ENCODE results near the gene HMCN2.

Gene HMCN2

DNA sequence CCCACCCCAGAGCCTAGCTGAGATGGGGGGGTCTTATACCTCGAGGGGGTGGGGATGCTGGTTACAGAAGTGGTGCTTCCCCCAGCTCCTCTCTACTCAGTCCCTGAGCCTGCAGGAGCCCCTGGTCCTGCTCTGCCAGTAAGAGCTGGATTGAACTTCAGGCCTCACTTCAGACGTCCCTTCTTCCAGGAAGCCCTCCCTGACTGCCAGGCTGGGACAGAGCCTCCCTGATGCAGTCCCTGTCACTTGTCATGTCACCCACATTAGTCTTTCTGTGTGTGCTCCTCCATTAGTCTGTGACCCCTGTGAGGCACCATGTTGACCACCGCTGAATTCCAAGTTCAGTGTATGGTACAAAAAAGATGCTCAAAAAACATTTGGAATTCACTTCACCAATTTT lies 100.5 kb downstream of the HMCN2 start:
- no peak for DNase-seq (ENCODE audit: low read depth)

DNA sequence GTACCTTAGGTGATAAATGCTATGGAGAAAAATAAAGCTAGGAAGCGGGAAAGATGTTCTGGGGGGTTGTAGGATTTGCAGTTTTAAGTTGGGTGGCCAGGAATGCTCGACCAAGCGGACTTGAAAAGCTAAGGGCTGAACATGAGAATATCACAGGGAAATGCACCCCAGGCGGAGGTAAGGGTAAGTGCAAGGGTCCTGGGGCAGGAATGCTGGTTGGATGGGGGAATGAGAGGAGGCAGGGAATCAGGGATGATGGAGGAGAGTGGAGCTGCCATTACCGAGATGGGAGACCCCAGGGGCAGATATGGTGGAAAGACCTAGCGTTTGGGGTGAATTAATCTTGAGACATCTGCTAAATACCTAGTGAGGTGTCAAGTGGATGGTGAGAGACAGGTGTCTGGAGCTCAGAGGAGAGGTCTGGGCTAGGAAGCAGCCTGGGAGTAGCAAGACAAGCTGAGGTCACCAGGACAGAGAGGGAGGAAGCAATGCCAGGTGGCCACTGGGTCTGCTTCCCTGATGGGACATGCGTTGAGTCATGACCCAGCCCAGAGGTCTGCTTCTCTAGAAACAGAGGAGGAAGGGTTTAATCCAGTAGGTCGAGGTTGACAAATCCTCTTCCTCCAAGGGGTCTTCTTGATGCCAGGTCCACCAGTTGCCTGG lies 101.5 kb downstream of the HMCN2 start:
- DNase-seq (ENCODE audit: low read depth) = no peak

DNA sequence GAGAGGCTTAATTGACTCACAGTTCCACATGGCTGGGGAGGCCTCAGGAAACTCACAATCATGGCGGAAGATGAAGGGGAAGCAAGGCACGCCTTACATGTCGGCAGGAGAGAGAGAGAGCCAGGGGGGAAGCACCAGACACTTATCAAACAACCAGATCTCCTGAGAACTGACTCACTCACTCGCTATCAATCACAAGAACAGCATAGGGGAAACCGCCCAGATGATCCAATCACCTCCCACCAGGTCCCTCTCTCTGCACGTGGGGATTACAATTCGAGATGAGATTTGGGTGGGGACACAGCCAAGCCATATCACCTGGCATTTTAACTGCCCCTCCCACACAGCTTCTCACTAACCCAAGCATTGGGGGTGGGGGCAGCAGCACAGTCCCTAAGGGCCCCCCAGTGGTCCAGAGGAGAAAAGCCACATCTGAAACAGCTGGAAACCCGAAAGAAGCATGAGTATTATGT lies 103.1 kb downstream of the HMCN2 start:
- no peak for DNase-seq (ENCODE audit: low read depth)

DNA sequence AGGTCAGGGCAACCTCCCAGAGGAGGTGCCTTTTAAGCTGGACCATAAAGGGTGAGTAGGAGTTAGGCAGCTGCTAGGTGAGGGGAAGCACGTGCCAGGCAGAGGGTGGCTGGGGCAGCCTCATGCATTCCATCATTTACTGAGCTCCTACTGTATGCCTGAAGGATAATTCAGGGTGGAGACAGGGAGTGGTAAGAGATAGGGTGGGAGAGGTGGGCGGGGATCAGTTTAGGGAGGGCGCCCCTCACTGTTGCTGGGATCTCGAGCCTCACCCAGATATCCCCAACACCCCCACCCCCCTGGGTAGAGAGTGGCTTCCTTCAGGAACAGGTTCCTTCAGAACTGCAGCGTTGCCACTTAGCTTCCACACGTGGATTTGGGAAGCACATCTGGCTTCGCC lies 104.7 kb downstream of the HMCN2 start:
- no peak for DNase-seq (ENCODE audit: low read depth)

DNA sequence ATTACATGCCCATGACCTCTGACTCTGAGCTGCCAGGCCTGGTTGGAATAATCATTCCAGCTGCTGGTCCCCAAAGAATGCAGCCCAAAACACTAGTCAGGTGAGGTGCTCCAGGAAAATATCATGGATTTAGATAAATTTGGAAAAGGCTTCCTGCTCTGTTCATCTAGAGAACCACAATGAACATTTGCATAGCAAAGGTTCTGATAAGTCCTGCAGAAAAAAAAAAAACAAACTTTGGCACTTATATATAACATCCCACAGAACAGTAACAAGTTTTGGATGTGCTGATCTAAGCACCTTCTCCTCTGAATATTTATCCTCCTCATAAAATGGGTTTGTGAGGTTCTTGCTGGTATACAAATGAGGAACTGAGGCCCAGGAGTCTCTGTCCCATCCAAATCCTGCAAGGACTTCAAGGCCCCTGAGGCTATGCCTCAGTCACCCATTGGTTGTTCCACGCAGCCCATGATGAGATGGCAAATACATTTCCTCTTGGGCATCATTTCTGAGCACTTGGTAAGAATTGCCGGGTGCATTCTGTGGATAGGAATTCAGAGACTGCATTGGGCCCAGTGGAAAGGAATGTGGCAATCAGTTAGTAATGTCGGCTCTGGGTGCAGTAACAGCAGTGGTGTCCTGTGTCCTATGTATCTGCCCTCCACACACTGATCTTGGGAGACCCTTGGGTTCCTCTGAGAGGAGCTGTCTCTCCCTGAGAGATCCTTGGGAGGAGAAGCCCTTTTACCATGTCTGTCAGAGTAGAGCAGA lies 105.8 kb downstream of the HMCN2 start:
- DNase-seq (ENCODE audit: low read depth) = no peak

DNA sequence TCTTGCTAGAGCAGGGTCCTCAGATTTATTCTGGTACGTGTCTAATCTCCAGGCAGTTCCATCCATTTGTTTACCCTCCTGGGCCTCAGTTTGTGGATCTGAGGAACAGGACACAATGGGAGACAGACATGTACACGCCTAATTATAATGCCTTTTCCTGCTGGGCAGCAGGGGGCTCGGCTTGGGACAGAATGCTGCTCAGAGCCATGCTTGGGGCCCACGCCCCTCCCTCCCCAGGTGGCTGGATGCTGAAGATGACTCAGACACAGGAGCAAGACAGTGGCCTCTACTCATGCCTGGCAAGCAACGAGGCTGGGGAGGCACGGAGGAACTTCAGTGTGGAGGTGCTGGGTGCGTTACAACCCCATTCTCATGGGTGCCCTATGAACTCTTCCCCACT lies 106.5 kb downstream of the HMCN2 start:
- DNase-seq (ENCODE audit: low read depth) = no peak

DNA sequence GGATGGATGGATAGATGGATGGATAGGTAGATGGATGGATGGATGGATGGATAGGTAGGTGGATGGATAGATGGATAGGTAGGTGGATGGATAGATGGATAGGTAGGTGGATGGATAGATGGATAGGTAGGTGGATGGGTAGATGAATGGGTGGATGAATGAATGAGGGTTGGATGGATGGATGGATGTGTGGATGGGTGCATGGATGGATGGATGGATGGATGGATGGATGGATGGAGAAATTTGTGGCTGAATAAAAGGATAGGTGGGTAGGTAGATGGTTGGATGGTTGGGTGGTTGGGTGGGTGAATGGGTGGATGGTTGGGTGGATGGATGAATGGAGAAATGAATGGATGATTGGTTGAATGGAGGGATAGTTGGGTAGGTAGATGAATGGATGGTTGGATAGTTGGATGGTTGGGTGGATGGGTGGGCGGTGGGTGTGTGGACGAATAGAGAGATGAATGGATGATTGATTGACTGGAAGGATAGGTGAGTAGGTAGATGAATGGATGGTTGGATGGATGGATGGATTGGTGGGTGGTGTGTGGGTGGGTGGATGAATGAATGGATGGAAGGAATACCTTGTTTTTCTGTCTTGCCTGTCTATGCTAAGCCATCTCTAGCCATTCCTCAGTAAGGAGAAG lies 108.2 kb downstream of the HMCN2 start:
- DNase-seq (ENCODE audit: low read depth) = no peak

DNA sequence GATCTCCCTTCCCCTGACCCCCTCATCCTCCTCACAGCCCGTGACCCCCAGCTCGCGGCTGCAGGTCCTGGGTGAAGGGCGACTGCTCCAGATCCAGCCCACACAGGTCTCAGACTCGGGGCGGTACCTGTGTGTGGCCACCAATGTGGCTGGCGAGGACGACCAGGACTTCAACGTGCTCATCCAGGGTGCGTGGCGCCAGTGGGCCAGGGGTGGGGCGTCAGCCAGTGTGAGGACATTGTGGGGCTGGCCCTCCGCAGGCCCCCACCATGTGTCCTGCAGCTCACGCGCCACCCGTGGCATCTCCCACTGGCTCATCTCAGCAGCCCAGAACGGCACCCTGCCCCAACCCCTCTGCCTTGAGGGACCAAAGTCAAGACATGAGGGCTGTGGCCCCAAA lies 112.1 kb downstream of the HMCN2 start:
- DNase-seq (ENCODE audit: low read depth) = no peak

DNA sequence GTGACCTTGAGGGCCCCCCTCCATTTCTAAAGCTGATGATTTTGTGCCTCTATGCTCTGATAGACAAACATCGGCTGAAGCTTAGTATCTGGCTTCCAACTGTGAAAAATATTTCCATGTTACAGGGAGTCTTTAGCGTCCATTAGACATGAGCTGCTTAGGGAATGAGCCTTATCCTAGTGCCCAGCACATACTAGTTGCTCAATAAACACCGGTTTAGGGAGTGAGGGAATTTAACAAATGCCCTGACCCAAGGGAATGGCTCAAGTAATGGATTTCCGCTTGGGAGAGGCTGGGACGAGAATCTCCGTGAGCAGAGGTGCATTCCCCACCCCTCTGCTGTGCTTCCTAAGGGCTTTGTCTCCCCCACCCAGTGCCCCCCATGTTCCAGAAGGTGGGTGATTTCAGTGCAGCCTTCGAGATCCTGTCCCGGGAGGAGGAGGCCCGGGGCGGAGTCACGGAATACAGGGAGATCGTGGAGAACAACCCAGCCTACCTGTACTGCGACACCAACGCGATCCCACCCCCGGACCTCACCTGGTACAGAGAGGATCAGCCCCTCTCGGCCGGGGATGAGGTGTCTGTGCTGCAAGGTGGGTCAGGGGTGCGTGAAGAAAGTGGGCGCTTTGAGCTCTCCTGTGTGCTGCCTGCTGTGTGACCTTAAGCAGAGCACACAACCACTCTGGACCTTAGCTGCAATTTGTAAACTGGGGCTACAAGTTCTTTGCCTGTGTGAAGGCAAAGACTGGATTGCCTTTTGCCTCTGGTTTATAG lies 113.5 kb downstream of the HMCN2 start:
- no peak for DNase-seq (ENCODE audit: low read depth)

DNA sequence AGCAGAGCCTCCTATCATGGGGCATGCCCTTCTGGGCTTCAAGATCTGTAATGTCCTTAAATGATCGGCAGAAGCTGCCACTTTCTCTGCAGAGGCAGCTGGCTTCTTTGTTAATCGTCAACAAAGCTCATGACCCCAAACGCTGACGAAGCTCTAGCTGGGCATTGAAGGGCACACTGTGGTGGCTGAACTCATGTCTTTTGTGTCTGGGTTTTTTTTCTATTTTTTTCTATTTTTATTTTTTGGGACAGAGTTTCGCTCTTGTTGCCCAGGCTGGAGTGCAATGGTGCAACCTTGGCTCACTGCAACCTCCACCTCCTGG lies 114.0 kb downstream of the HMCN2 start:
- no peak for DNase-seq (ENCODE audit: low read depth)

DNA sequence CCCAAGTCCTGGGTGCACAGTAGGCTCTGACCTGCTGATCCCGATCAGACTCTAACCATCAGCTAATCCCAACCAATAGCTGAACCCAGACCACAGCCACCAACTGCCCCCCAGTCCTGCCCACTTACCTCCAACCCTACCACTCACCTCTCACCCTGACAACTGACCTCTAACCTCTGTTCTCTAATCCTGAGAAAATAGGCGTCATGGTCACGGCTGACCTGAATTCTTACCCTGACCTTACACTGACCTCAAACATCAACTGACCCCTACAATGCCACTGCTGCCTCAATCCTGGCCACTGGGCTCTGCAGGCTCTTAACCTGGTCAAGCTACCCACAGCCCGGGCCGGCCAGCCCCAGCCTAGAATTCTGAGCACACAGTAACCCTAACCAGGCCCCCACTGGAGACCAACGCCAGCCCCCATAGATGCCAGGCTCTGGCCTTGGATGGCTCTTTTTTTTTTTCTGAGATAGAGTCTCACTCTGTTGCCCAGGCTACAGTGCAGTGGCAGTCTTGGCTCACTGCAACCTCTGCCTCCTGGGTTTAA lies 115.4 kb downstream of the HMCN2 start:
- no peak for DNase-seq (ENCODE audit: low read depth)

DNA sequence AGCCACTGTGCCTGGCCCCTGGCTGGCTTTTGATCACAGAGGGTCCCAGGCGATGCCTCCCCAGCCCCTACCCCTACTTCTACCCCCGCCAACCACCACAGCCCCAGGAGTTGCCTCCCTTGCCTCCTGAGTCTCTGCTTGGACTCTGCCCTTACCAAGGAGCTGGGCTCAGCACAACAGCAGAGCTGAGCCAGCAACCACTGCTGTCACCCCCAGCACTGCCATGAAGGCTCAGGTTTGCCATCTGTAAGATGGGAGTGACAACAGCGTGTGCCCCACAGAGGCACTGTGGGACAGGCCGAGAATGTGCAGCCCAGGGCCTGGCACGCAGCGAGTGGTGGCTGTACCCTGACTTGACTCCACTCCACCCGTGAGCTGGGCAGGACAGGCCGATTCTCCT lies 116.1 kb downstream of the HMCN2 start:
- no peak for DNase-seq (ENCODE audit: low read depth)

DNA sequence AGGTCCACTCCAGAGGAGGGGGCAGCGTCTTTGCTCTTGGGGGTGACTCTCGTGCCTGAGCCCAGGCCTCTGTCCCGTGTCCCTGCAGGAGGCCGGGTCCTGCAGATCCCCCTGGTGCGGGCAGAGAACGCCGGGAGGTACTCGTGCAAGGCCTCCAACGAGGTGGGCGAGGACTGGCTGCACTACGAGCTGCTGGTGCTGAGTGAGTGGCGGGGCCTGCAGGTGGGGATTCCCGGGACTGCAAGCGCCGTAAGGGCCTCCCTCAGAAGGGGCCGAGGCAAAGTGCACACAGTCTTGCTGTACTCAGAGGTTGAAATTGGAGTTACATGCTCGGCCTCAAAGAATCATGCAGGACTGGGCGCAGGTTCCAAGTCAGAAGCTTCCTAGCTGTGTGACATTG lies 116.5 kb downstream of the HMCN2 start:
- DNase-seq (ENCODE audit: low read depth) = no peak

DNA sequence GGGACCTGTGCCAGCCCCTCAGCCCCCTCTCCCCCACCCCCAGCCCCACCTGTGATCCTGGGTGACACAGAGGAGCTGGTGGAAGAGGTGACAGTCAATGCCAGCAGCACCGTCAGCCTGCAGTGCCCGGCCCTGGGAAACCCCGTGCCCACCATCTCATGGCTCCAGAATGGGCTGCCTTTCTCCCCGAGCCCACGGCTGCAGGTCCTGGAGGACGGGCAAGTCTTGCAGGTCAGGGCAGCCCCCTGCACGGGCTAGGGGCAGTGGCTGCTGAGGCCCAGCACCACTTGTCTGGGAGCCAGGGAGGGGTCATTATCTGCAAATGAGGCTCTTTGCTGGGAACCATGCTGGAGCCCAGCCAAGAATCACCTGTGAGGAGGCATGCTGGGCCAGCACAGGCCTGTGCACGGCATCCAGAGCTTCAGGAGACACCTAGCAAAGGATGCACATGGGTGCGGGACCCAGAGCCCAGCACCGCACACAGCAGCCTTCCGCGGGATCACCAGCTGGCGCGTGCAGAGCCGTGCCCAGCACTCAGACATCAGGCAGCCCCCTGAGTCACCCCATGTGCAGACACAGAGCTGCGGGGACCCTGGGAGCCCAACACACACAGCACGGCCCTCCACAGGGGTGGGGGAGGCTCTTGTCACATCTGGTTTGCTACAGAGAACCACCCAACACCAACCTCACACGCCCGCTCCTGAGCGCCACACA lies 117.2 kb downstream of the HMCN2 start:
- DNase-seq (ENCODE audit: low read depth) = no peak

DNA sequence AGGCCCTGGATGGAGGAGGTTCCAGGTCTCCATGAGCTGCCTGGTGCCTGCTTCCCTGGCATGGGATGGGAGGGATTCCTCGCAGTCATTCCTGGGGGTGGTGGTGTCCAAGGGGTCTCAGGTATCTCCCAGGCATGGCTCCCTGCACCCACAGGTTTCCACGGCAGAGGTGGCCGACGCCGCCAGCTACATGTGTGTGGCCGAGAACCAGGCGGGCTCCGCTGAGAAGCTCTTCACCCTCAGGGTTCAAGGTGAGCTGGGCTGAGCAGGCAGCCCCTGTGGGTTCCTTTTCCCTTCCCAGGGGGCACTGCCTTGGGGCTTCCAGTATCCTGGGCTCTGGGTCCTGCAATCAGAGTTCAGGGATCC lies 117.8 kb downstream of the HMCN2 start:
- no peak for DNase-seq (ENCODE audit: low read depth)

DNA sequence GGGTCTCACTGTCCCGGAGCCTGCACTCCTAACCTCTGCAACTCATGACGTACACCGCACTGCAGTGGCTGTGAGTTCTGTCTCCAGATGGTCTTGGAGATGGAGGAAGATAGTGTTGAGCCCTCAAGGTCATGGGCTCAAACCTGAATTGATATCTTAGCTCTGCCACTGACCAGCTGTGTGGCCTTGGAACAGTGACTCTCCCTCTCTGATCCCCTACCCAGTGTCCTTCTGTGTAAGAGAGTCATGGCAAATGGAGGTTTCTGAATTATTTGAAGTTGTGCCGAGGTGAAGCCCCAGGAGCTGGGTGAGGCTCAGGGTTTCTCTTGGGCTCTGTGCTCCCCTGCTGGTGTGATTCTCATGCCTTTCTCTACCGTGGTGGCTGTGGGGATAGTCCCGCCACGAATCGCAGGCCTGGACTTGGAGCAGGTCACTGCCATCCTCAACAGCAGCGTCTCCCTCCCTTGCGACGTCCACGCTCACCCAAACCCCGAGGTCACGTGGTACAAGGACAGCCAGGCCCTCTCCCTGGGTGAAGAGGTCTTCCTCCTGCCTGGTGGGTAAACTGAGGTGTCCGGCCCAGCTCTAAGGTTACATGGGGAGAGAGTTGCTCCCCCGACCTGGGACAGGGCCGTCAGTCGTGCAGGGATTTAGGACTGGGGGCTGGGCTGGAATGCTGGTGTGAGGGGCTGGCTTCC lies 118.6 kb downstream of the HMCN2 start:
- DNase-seq (ENCODE audit: low read depth) = no peak

DNA sequence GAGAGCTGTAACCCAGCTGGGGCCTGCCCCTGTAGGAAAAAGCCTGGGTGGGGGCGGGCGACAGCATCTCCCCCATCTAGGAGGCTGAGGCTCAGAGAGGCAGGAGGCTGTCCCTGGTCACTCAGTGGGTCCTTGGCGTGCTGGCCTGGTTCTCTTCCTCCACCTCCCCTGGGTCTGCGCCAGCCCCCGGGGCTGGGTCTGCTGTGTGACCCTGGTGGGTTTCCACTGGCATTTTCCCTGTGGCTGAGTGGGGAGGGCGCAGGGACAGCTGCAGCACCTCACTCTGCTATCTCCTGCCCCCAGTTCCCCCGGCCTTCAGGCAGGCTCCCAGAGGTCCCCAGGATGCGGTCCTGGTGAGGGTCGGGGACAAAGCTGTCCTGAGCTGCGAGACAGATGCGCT lies 119.7 kb downstream of the HMCN2 start:
- no peak for DNase-seq (ENCODE audit: low read depth)

DNA sequence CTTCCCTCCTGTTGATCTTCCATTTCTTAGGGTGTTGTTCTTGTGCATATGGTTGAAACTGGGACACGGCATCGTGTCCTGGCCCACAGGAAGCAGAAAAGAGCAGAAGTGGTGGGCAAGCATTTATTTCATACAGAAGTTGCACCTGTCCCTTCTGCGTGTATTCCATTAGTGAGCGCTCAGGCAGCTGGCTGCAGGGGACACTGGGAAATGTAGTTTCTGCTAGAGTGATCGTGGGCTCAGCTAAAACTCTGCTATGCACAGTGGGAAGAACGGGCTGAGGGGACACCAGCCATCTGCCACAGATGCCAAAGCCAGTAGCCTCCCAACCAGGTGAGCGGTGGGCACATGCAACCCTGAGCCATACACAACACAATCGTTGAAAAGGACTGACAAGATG lies 121.8 kb downstream of the HMCN2 start:
- DNase-seq (ENCODE audit: low read depth) = no peak

DNA sequence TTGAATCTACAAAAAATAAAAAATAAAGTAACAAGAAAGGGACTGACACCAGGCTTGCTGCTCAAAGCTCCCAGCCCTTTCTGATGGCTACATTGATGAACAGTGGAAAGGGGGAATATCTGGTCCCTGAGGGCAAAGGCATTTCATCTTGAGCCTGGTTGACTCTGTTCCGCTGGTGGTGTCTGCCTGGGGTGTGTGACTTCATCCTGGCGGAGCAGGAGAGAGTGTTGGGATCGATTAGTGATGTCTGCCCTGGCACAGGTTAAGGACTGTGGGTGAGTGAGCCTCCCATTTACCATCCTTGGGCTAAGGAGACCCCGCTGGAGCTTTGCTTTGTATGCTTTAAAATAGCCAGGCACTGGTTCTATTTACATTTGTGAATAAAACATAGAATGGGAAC lies 122.3 kb downstream of the HMCN2 start:
- DNase-seq (ENCODE audit: low read depth) = no peak

DNA sequence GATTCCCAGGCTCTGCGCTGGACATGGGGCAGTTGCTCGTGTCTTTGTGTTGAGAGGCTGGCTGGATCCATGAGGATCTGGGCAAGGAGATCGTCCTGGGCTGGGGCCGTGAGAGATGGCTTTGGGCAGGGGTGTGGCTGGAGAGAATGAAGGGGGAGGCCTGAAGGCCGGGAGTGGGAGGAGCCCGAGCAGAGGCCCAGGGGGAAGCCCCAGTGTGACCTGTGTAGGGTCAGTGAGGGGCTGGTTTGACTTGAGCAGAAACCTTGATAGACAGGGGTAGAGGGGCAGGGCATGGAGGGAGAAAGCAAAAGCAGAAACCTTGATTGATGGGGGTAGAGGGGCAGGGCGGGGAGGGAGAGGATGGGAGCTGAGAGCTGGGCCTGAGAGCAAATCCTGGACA lies 124.8 kb downstream of the HMCN2 start:
- no peak for DNase-seq (ENCODE audit: low read depth)

DNA sequence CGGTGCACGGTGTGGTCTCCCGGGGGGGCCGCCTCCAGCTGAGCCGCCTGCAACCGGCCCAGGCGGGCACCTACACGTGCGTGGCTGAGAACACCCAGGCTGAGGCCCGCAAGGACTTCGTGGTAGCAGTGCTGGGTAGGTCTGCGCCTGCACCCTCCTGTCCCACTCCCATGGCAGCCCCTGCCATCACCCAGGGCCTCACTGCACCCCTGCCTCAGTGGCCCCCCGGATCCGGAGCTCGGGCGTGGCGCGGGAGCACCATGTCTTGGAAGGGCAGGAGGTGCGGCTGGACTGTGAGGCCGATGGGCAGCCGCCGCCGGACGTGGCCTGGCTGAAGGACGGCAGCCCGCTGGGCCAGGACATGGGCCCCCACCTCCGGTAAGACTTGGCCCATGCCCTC lies 125.4 kb downstream of the HMCN2 start:
- no peak for DNase-seq (ENCODE audit: low read depth)
